Measurements from ENCODE around the gene USF3.

GRCh38 chr3:113714702-113715101 lies 18.3 kb upstream of the USF3 start:
- no peak for TF ChIP-seq YY1 (IDR thresholded peaks at IDR 0.05; ENCODE audit: low read depth, low read length)
- no peak for TF ChIP-seq TCF12 (IDR thresholded peaks at IDR 0.05; ENCODE audit: low read depth, low read length)
- no peak for TF ChIP-seq SIN3A (conservative IDR thresholded peaks at IDR 0.05 in 1 of 2, IDR thresholded peaks at IDR 0.05 in 1 of 2; ENCODE audit: low read depth in 1 of 2, low read length in 2 of 2)
- no peak for TF ChIP-seq POLR2A (IDR thresholded peaks at IDR 0.05; ENCODE audit: control extremely low read depth in 1 of 2, low read depth in 2 of 2, low read length in 2 of 2)

Measured in H1 (cell line).